ENCODE results near the gene SMNDC1.

Gene SMNDC1

DNA sequence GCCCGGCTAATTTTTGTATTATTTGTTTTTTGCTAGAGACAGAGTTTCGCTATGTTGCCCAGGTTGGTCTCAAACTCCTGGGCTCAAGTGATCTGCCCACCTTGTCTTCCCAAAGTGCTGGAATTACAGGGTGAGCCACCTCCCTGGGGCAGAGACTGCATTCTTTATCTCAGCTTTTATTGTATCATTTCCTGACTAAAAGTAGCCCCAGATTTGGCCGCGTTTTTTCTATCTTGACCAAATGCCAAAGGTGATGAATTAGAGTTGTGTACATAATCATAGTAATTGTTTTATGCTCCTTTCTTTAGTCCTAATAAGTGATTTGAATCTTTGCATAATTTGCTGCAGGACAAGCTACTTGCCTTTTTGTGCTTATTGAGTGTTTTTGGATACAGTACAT lies 3.1 kb upstream of the SMNDC1 start:
- H3K4me3 ChIP-seq (ENCODE audit: low read depth, low read length), result no peak overlapping the region
- TF ChIP-seq CTCF (IDR thresholded peaks at IDR 0.05; ENCODE audit: insufficient read depth, low read depth, low read length, missing control alignments), result no peak
- DNase-seq (ENCODE audit: low read depth), result no peak

GRCh38 chr10:110306452-110306768 lies 1.7 kb upstream of the SMNDC1 start:
- TF ChIP-seq CTCF (IDR thresholded peaks at IDR 0.05; ENCODE audit: insufficient read depth, low read depth, low read length, missing control alignments), result no peak
- no peak overlapping the region for H3K4me3 ChIP-seq (ENCODE audit: low read depth, low read length)
- DNase-seq (ENCODE audit: low read depth), result no peak

DNA sequence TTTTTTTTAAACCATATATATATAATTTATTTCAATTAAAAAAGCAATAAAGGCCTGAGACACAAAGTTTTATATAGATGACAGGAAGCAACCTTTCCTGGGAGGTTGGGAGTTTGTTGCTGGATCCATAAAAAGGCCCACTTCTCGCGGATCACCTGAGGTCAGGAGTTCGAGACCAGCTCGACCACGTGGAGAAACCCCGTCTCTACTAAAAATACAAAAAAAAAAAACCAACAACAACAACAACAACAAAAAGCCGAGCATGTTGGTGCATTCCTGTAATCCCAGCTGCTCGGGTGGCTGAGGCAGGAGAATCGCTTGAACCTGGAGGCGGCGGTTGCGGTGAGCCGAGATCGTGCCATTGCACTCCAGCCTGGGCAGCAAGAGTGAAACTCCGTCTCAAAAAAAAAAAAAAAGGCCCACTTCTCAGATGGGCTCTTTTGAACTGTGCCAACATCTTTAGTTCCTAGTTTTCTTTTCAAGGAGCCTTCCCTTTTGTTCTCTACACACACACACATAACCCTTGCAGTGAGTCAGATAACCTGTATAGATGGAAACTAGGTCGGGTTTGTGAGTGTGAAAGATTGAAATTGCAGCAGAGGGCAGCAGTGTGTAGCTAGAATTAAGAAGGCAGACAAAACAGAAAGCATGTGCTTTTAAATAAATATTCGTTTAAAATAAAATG lies 1.2 kb upstream of the SMNDC1 start:
- H3K4me3 ChIP-seq (ENCODE audit: low read depth, low read length), result no peak overlapping the region
- peak; percentile 88 for DNase-seq (ENCODE audit: low read depth)
- peak; percentile 60 for TF ChIP-seq CTCF (IDR thresholded peaks at IDR 0.05; ENCODE audit: insufficient read depth, low read depth, low read length, missing control alignments)

DNA sequence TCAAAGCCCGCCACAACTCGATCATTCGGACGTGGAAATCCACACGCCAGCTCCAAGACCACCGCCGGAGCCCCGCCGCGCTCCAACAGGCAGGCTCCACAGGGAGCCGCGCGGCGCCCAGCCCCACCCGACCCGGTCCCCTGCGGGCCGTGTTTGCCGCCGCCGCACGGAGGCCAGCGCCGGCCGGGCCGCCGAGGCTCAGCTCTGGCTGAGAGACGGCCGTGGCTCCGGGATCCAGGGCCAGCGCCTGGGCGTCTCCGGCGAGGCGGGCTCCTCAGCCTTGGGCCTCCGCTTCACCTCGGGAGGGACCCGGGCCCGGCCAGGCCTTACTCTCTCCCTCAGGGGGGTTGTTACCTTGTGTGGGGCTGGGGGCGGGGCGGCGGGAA lies 333 bp downstream of the SMNDC1 start:
- DNase-seq (ENCODE audit: low read depth), result peak; percentile 41
- no peak for TF ChIP-seq CTCF (IDR thresholded peaks at IDR 0.05; ENCODE audit: insufficient read depth, low read depth, low read length, missing control alignments)
- peak overlapping the region; percentile 98 for H3K4me3 ChIP-seq (ENCODE audit: low read depth, low read length)

- peak overlapping the region; percentile 98 for H3K4me3 ChIP-seq (ENCODE audit: low read depth, low read length)
- no peak for DNase-seq (ENCODE audit: low read depth)
- TF ChIP-seq CTCF (IDR thresholded peaks at IDR 0.05; ENCODE audit: insufficient read depth, low read depth, low read length, missing control alignments), result no peak
Measured at GRCh38 chr10:110303681-110304080, 1.0 kb downstream of the SMNDC1 start.

DNA sequence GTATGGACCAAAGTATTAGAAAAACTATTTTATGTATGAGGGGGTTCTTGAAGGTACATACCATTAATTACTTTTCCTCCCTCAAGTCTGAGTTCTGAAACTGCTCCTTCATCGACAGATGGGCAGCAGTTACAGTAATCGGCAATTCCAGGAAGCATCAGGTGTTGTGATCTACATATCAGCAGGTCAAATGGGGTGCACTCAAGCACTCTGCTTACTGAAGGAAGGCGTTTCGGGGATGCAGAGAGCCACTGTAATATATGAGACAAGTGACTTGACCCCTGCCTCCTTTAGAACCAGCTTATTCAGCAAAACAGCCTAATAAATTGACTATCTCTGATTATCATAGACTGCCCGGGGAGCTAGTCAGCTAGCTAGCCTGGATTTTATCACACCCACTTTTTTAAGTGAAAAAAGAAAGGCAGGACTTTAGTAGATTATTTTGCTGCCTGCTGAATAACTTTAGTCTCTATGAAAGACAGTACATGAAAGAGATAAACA lies 4.2 kb downstream of the SMNDC1 start:
- DNase-seq (ENCODE audit: low read depth), result no peak
- no peak overlapping the region for H3K4me3 ChIP-seq (ENCODE audit: low read depth, low read length)
- TF ChIP-seq CTCF (IDR thresholded peaks at IDR 0.05; ENCODE audit: insufficient read depth, low read depth, low read length, missing control alignments), result no peak

DNA sequence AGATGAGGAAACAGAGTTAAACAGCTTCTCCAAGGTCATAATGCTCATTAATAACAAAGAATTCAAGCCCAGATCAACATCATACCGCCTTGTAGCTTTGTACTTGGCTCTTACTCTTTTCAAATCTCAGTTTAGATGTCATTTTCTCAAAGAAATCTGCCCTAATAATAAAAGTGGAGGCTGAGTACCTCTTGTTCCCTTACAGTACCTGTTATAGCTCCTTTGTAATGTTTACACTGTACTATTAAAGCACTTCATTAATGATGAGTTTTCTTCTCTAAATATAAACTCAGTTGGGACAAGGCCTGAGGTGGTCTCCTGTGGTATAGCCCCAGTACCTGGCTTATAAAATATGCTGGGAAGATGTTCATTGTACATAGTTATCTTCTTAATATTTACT lies 7.8 kb downstream of the SMNDC1 start:
- DNase-seq (ENCODE audit: low read depth), result no peak
- TF ChIP-seq CTCF (IDR thresholded peaks at IDR 0.05; ENCODE audit: insufficient read depth, low read depth, low read length, missing control alignments), result no peak
- H3K4me3 ChIP-seq (ENCODE audit: low read depth, low read length), result no peak overlapping the region
